Psoas muscle (tissue), 8 donors: ENCODE measurements around the gene SFTPB. TPM values are rescaled to one million over a fixed set of nuclear protein-coding genes. Genes with fewer than 3 reads are reported as not detected.

ENCODE experiments used
- ATAC-seq, 4 donors: fragments of 200-7000 bp; cut with Tn5 transposase; one replicate each; pipeline ENCODE4 v1.9.1; 2020; ENCODE audit warnings: moderate library complexity in 3 of 4, mild to moderate bottlenecking in 2 of 4
- DNase-seq, 2 donors: peaks; one replicate each; pipeline ENCODE4 v3.0.0-alpha.2; 2020
- H3K27ac ChIP-seq: fragments of 200-600 bp; one replicate; pipeline ENCODE4 v1.8.0; 2022
- H3K27me3 ChIP-seq, 3 donors: fragments of 200-600 bp in 1 of 3; one replicate each; pipeline versions ENCODE4 v1.6.1 to v1.8.0; 2013 to 2022; ENCODE audit warnings: low read length in 2 of 3, mild to moderate bottlenecking in 2 of 3, moderate library complexity in 1 of 3; ENCODE audit not compliant: insufficient read depth in 3 of 3
- H3K36me3 ChIP-seq, 2 donors: fragments of 200-600 bp in 1 of 2; one replicate each; pipeline versions ENCODE4 v1.6.1 to v1.8.0; 2013 to 2022; ENCODE audit warnings: low read depth in 1 of 2, mild to moderate bottlenecking in 1 of 2, moderate library complexity in 1 of 2; ENCODE audit not compliant: insufficient read depth in 1 of 2
- H3K4me1 ChIP-seq: fragments of 200-600 bp; one replicate; pipeline ENCODE4 v1.8.0; 2022
- H3K4me3 ChIP-seq: fragments of 200-600 bp; one replicate; pipeline ENCODE4 v1.8.0; 2022; ENCODE audit warnings: mild to moderate bottlenecking
- H3K9me3 ChIP-seq: fragments of 200-600 bp; one replicate; pipeline ENCODE4 v1.8.0; 2022
- WGBS, 3 donors: extraction: QIAGEN DNeasy Blood & Tissue Kit; methylation state at CpG; one replicate each; pipeline versions ENCODE4 v1.1.6 to v1.1.7; 2013; 5-methylcytosine and 5-hydroxymethylcytosine counted together
- intact Hi-C, 2 donors: fragments of 100-400 bp; cut with DNase I; formaldehyde crosslinking; loops; one replicate each; pipeline versions ENCODE4 v1.11.0 to v1.14.2; 2022
- polyA plus RNA-seq, 3 donors: library from polyadenylated mRNA; stranded (reverse); fragments of 200-250 nt; gene quantifications; one replicate each; pipeline ENCODE4 v1.2.3, GENCODE V29; 2013
- total RNA-seq, 4 donors: library from RNA; stranded (reverse); fragmentation: NEBNext Ultra II Directional in 2 of 4; extraction: Animal tissue kit (Norgen Biotek cat#: 25700) in 2 of 4; gene quantifications; one replicate each; pipeline versions ENCODE4 v1.2.1 to v1.2.4, GENCODE V29; 2021 to 2023
- TF ChIP-seq, protein P1 (sequence below): fragments of 200-600 bp; IDR thresholded peaks from one replicate; pipeline ENCODE4 v1.8.0; 2022; ENCODE audit warnings: antibody characterized with exemption
- donor health status: healthy with polysubstance abuse.
- donor health status: DM: no; HTN: no; CAD: no; lungs with moderate emphysema.
- donor health status: Bipolar disorder and iron deficiency.
- donor health status: healthy.
- donor health status: DM: yes; HTN: yes; CAD: no.
- donor health status: DM: no; HTN: no; CAD: no.
- donor health status: DM: no; HTN: no; CAD: no.
- donor health status: DM: yes; HTN: yes; CAD: no.

SFTPB gene
- total and polyA plus RNA-seq, 7 donors, result 0.04 to 1.5 (median 0.98) TPM

DNA sequence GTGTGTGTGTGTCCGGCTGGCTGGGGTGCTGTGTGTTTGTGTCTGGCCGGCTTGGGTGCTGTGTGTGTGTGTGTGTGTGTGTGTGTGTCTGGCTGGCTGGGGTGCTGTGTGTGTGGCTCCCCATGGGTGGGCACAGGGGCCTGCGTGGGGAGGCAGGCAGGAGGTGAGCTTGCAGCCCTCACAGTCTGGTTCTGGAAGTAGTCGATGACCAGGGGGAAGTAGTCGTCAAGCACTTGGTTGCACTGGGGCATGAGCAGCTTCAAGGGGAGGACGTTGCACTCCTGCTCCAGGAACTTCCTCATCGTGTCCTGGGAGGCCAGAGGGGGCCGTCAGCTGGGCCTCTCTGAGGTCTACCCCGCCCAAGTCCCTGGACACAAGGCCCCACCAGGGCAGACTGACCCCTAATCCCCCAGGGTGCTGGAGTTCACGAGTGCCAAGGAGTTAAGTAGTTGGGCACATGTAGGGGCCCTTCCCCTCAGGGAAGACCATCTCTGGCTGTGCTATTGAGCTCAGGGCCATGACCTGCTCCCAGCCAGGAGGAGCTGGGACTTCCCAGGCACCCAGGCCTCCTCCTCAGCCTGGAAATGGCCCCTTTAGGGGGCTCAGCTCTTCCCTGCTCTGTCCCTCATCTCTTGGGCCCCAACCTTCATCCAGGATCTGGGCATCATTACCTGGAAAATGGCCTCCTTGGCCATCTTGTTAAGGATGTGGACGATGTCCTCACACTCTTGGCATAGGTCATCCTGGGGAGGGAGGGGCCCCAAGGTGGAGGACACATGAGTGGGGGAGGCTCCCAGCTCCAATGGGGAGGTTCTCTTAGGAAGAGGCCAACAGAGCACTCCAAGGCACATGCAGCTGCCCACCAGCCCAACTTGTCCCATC is 1.3 kb downstream of the SFTPB start:
- 77 to 82% (median 78%) methylated on average over 11 of the region's 11 CpGs for WGBS, 3 donors

DNA sequence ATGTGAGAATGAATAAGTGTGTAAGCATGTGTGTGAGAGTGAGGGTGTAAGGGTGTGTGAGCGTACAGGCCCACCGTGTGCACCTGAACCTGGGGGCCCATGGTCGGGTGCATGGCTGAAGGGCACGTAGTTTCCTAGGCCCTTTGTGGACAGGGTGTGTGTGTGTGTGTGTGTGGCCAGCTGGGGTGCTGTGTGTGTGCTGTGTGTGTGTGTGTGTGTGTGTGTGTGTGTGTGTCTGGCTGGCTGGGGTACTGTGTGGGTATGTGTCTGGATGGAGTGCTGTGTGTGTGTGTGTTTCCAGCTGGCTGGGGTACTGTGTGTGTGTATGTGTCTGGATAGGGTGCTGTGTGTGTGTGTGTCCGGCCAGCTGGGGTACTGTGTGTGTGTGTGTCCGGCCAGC is 2.0 kb downstream of the SFTPB start:
- no peaks in the 10 kb centered on the region for H3K36me3 ChIP-seq
- no peak overlapping the region for H3K27ac ChIP-seq
- H3K9me3 ChIP-seq, result no peaks in the 10 kb centered on the region
- TF ChIP-seq, protein P1, sequence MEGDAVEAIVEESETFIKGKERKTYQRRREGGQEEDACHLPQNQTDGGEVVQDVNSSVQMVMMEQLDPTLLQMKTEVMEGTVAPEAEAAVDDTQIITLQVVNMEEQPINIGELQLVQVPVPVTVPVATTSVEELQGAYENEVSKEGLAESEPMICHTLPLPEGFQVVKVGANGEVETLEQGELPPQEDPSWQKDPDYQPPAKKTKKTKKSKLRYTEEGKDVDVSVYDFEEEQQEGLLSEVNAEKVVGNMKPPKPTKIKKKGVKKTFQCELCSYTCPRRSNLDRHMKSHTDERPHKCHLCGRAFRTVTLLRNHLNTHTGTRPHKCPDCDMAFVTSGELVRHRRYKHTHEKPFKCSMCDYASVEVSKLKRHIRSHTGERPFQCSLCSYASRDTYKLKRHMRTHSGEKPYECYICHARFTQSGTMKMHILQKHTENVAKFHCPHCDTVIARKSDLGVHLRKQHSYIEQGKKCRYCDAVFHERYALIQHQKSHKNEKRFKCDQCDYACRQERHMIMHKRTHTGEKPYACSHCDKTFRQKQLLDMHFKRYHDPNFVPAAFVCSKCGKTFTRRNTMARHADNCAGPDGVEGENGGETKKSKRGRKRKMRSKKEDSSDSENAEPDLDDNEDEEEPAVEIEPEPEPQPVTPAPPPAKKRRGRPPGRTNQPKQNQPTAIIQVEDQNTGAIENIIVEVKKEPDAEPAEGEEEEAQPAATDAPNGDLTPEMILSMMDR, result no peak
- no peaks in the 10 kb centered on the region for H3K27me3 ChIP-seq
- WGBS, 3 donors, result 90 to 96% (median 95%) methylated on average over 6 of the region's 6 CpGs
- no peak for DNase-seq
- no peak overlapping the region for H3K4me3 ChIP-seq
- intact Hi-C loops, result no loop called here
- H3K4me1 ChIP-seq, result no peaks in the 10 kb centered on the region
- no peak for ATAC-seq

More for the DNA sequence above, 1.3 kb downstream of the SFTPB start:
- H3K4me1 ChIP-seq, result no peaks in the 10 kb centered on the region
- no peaks in the 10 kb centered on the region for H3K27me3 ChIP-seq
- no peaks in the 10 kb centered on the region for H3K9me3 ChIP-seq
- TF ChIP-seq, protein P1, result no peak
- intact Hi-C loops, result no loop called here
- no peak for ATAC-seq
- H3K4me3 ChIP-seq, result no peak overlapping the region
- H3K36me3 ChIP-seq, result no peaks in the 10 kb centered on the region
- no peak overlapping the region for H3K27ac ChIP-seq
- DNase-seq, result no peak

DNA sequence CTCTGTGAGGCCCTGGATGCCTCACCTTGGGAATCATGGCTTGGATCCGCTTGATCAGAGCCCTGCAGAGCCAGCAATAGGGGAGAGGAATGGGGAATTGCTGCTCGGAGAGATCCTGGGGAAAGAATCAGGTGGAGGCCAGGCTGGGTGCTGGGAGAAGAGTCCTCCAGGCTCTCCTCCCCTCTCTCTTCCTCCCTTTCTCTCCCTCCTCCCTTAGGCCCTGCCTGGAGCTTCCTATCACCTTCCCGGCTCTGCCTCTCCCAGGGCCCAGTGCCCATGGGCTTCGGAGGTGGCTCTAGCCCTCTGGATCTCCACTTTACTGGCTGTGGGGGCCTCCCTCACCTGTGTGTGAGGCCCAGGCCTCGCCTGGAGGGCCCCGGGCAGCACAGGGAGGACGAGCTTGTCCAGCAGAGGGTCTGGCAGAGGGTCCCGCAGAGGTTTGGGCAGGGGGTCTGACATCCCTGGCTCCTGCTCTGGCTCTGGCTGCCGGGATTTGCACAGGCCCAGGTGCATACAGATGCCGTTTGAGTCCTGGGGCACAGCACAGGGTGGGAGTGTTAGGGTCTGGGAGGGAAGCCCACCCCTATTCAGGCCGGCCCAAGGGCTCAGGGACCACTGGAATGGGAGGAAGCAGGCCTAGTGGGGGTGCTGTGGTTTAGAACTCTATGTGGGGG is 2.6 kb downstream of the SFTPB start:
- no peak for ATAC-seq
- DNase-seq, result no peak
- Histone ChIP-seq H3K4me1 (no peaks in the 10 kb centered on the region), H3K36me3 (no peaks in the 10 kb centered on the region), H3K27ac (no peak overlapping the region), H3K4me3 (no peak overlapping the region), H3K9me3 (no peaks in the 10 kb centered on the region), H3K27me3 (no peaks in the 10 kb centered on the region)
- TF ChIP-seq, protein P1, result no peak
- intact Hi-C loops, result no loop called here
- WGBS, 3 donors, result 86 to 89% (median 88%) methylated on average over 11 of the region's 11 CpGs

DNA sequence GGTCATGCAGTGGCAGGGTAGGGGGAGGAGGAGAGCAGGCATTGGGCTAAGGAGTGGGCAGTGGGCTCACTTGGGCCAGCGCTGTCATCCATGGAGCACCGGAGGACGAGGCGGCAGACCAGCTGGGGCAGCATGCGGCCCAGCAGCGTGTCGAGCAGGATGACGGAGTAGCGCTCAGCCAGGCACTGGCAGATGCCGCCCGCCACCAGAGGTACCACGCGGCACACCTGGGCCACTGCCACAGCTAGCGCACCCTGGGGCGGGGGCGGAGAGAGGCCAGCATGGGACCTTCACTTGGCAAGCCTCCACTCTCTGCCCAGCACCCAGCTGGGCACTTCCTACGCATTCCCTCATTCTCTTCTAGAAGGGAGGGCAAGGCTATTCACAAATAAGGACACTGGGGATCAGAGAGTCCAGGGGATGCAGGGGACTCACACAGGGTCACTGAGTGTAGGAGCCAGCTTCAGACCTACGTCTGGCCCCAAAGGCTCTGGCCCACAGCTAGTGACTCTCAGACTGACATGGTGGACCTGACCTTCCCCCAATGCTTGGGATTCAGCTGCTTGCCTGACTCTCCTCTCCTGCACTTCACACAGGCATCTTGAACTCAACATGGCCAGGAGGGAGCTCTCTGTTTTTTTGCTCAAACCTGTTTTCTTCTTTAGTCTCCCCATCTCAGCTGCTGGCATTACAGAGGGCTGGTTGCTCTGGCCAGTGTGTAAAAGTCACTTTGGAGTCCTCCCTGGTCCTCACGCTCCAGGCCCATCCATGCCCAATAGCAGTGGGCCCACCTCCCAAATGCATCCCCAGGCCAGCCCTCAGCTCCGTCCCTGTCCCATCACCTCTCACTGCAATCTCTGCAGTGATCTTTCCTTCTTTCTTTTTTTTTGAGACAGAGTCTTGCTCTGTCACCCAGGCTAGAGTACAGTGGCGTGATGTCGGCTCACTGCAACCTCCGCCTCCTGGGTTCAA is 4.1 kb downstream of the SFTPB start:
- no peak overlapping the region for H3K27ac ChIP-seq
- TF ChIP-seq, protein P1, result no peak
- intact Hi-C loops, result no loop called here

More for the DNA sequence above, 4.1 kb downstream of the SFTPB start:
- WGBS, 3 donors, result 95 to 96% (median 96%) methylated on average over 22 to 23 of the region's 23 CpGs
- no peak for ATAC-seq
- Histone ChIP-seq H3K4me3 (no peak overlapping the region), H3K36me3 (peaks cover 0 to 3% of the 10 kb centered on the region in 2 donors), H3K27me3 (no peaks in the 10 kb centered on the region), H3K4me1 (no peaks in the 10 kb centered on the region), H3K9me3 (no peaks in the 10 kb centered on the region)
- DNase-seq, result no peak
